Measurements from ENCODE around the gene DIP2C.

The DIP2C gene

DNA sequence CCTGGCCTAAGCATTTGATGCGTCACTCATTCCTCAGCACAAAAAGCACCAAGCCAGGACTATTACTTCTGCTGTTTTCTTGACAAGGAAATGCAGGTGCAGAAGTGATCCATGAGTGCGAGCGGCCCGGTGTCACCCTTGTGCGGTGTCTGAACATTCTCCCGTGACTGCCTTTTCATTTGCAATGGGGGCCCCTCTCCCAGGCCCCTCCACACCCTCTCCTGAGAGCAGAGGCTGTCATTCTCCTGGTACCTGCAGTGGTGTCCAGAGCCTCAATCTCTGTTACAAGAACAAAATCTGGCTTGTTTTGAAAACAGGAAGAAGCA is 213.1 kb downstream of the DIP2C start:
- H2BK12ac ChIP-seq (ENCODE audit: low read length), result no peak overlapping the region

DNA sequence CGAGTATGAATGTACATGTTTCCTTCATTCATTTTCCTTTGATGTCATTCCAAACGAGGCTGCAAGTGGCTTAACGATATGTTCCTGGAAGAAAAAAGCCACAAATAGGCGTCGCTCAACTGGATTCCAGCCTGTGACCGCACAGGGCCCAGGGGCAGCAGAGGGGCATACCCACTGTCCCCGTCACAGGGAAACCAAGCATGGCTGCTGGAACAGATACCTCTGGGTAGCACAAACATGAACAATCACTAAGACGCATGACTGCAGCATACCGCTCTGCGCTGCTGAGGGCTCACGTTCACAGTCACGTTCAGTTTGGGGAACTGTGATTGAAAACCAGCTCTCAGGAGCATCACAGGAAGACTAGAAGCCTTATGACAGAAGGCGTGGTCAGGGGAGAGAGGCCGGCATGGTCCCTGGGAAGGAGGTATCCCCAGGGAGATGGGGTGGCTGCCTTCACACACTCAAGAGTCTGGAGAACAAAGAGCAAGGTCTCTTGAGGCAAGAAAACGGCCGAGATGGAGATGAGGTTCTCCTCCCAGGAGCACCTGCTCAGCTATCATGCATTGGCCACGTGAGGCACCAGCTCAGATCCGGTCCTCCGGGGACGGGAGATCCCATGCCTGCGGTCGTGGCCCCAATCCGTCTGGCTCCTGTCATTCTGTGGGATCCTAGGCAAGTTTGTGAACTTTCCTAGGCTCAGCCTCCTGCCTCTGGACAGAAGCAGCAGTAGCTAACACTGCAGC is 213.6 kb downstream of the DIP2C start:
- H3K14ac ChIP-seq (ENCODE audit: low read length), result no peak overlapping the region
- H3K27ac ChIP-seq (ENCODE audit: low read depth, low read length), result no peak overlapping the region
- no peak overlapping the region for H2BK5ac ChIP-seq (ENCODE audit: low read depth, low read length, poor library complexity)
- WGBS (ENCODE audit: extremely low coverage, insufficient coverage, insufficient read length), result no CpG with 5 or more reads among the region's 23 CpGs
- no peak overlapping the region for H4K8ac ChIP-seq (ENCODE audit: low read depth, low read length)
- no peak overlapping the region for H3K4me2 ChIP-seq (ENCODE audit: low read length)
- no peak overlapping the region for H4K12ac ChIP-seq (ENCODE audit: low read depth, low read length)
- H4K91ac ChIP-seq (ENCODE audit: low read depth, low read length), result no peak overlapping the region
- no peak overlapping the region for H3K18ac ChIP-seq (ENCODE audit: low read length)
- H2BK120ac ChIP-seq (ENCODE audit: insufficient read depth, low read length, poor library complexity), result no peak overlapping the region
- H3K27me3 ChIP-seq (ENCODE audit: insufficient read depth, low read length), result no peaks in the 10 kb centered on the region
- H3K4ac ChIP-seq (ENCODE audit: low read depth, low read length), result no peak overlapping the region
- H2BK12ac ChIP-seq (ENCODE audit: low read length), result no peak overlapping the region
- no peak for DNase-seq
- H3K9ac ChIP-seq (ENCODE audit: low read length), result no peak overlapping the region
- H3K36me3 ChIP-seq (ENCODE audit: control insufficient read depth in 1 of 2, insufficient read depth in 2 of 2, low read length in 2 of 2), result peaks cover 7 to 8% of the 10 kb centered on the region in 2 experiments
- H3K79me2 ChIP-seq (ENCODE audit: control insufficient read depth, insufficient read depth, low read length, poor library complexity), result no peaks in the 10 kb centered on the region
- no peak overlapping the region for H3K4me3 ChIP-seq (ENCODE audit: low read depth, low read length)
- H3K9me3 ChIP-seq (ENCODE audit: insufficient read depth, low read depth, low read length), result no peaks in the 10 kb centered on the region
- no peak overlapping the region for H2AFZ ChIP-seq (ENCODE audit: insufficient read depth, low read length, poor library complexity)
- peaks cover 0 to 2% of the 10 kb centered on the region in 2 experiments for H3K4me1 ChIP-seq (ENCODE audit: control insufficient read depth in 1 of 2, insufficient read depth in 2 of 2, low read length in 2 of 2)
- no peaks in the 10 kb centered on the region for H3K79me1 ChIP-seq (ENCODE audit: low read length)
- H3K23ac ChIP-seq (ENCODE audit: low read length), result no peak overlapping the region
- no peak overlapping the region for H2AK5ac ChIP-seq (ENCODE audit: low read length)

More for the DNA sequence above, 213.1 kb downstream of the DIP2C start:
- no peaks in the 10 kb centered on the region for H3K9me3 ChIP-seq (ENCODE audit: insufficient read depth, low read depth, low read length)
- no peak overlapping the region for H4K12ac ChIP-seq (ENCODE audit: low read depth, low read length)
- no peak for DNase-seq
- no peak overlapping the region for H2BK5ac ChIP-seq (ENCODE audit: low read depth, low read length, poor library complexity)
- H3K27me3 ChIP-seq (ENCODE audit: insufficient read depth, low read length), result no peaks in the 10 kb centered on the region
- no peaks in the 10 kb centered on the region for H3K79me2 ChIP-seq (ENCODE audit: control insufficient read depth, insufficient read depth, low read length, poor library complexity)
- no peak overlapping the region for H2AK5ac ChIP-seq (ENCODE audit: low read length)
- no peak overlapping the region for H3K4me3 ChIP-seq (ENCODE audit: low read depth, low read length)
- no peak overlapping the region for H3K4ac ChIP-seq (ENCODE audit: low read depth, low read length)
- no peak overlapping the region for H3K23ac ChIP-seq (ENCODE audit: low read length)
- H4K8ac ChIP-seq (ENCODE audit: low read depth, low read length), result no peak overlapping the region
- peaks cover 0 to 2% of the 10 kb centered on the region in 2 experiments for H3K4me1 ChIP-seq (ENCODE audit: control insufficient read depth in 1 of 2, insufficient read depth in 2 of 2, low read length in 2 of 2)
- no peak overlapping the region for H3K9ac ChIP-seq (ENCODE audit: low read length)
- no peak overlapping the region for H3K4me2 ChIP-seq (ENCODE audit: low read length)
- H2AFZ ChIP-seq (ENCODE audit: insufficient read depth, low read length, poor library complexity), result no peak overlapping the region
- H3K27ac ChIP-seq (ENCODE audit: low read depth, low read length), result no peak overlapping the region
- H3K36me3 ChIP-seq (ENCODE audit: control insufficient read depth in 1 of 2, insufficient read depth in 2 of 2, low read length in 2 of 2), result peaks cover 2 to 4% of the 10 kb centered on the region in 2 experiments
- H4K91ac ChIP-seq (ENCODE audit: low read depth, low read length), result no peak overlapping the region
- no peak overlapping the region for H3K18ac ChIP-seq (ENCODE audit: low read length)
- H3K14ac ChIP-seq (ENCODE audit: low read length), result no peak overlapping the region
- H3K79me1 ChIP-seq (ENCODE audit: low read length), result no peaks in the 10 kb centered on the region
- WGBS (ENCODE audit: extremely low coverage, insufficient coverage, insufficient read length), result no CpG with 5 or more reads among the region's 6 CpGs
- no peak overlapping the region for H2BK120ac ChIP-seq (ENCODE audit: insufficient read depth, low read length, poor library complexity)

DNA sequence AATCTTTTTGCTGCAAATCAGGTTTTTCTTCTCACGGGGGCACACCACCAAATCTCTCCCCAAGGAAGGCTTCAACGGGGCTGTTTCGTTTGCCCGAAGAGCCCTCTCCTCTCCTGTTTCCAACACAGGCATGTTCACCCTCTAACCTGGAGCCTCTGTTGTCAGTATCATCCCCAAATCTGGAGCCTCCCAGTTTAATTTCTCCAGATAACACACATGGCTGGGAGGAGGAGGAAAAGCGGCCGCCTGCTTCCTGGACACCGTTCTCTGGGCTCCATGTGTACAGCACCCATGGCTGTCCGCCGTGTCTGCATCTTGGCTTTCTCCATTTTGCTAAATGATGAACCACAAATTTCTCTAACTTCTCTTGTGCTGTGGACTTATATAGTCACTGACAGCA is 214.5 kb downstream of the DIP2C start:
- H2AK5ac ChIP-seq (ENCODE audit: low read length), result no peak overlapping the region
- peaks cover 0 to 2% of the 10 kb centered on the region in 2 experiments for H3K4me1 ChIP-seq (ENCODE audit: control insufficient read depth in 1 of 2, insufficient read depth in 2 of 2, low read length in 2 of 2)
- no peak overlapping the region for H3K18ac ChIP-seq (ENCODE audit: low read length)
- no peak overlapping the region for H3K9ac ChIP-seq (ENCODE audit: low read length)
- no peak overlapping the region for H2BK5ac ChIP-seq (ENCODE audit: low read depth, low read length, poor library complexity)
- no peaks in the 10 kb centered on the region for H3K27me3 ChIP-seq (ENCODE audit: insufficient read depth, low read length)
- no peak overlapping the region for H3K23ac ChIP-seq (ENCODE audit: low read length)
- H3K36me3 ChIP-seq (ENCODE audit: control insufficient read depth in 1 of 2, insufficient read depth in 2 of 2, low read length in 2 of 2), result peaks cover 11 to 15% of the 10 kb centered on the region in 2 experiments
- no peak overlapping the region for H3K4ac ChIP-seq (ENCODE audit: low read depth, low read length)
- H3K9me3 ChIP-seq (ENCODE audit: insufficient read depth, low read depth, low read length), result no peaks in the 10 kb centered on the region
- H3K79me2 ChIP-seq (ENCODE audit: control insufficient read depth, insufficient read depth, low read length, poor library complexity), result no peaks in the 10 kb centered on the region
- H3K27ac ChIP-seq (ENCODE audit: low read depth, low read length), result no peak overlapping the region
- H3K79me1 ChIP-seq (ENCODE audit: low read length), result no peaks in the 10 kb centered on the region
- no peak overlapping the region for H3K4me2 ChIP-seq (ENCODE audit: low read length)
- H2BK120ac ChIP-seq (ENCODE audit: insufficient read depth, low read length, poor library complexity), result no peak overlapping the region
- H4K8ac ChIP-seq (ENCODE audit: low read depth, low read length), result no peak overlapping the region
- H4K91ac ChIP-seq (ENCODE audit: low read depth, low read length), result no peak overlapping the region
- no peak overlapping the region for H3K14ac ChIP-seq (ENCODE audit: low read length)
- no peak overlapping the region for H4K12ac ChIP-seq (ENCODE audit: low read depth, low read length)
- no peak for DNase-seq
- H3K4me3 ChIP-seq (ENCODE audit: low read depth, low read length), result no peak overlapping the region
- H2AFZ ChIP-seq (ENCODE audit: insufficient read depth, low read length, poor library complexity), result no peak overlapping the region
- H2BK12ac ChIP-seq (ENCODE audit: low read length), result no peak overlapping the region
- no CpG with 5 or more reads among the region's 9 CpGs for WGBS (ENCODE audit: extremely low coverage, insufficient coverage, insufficient read length)

DNA sequence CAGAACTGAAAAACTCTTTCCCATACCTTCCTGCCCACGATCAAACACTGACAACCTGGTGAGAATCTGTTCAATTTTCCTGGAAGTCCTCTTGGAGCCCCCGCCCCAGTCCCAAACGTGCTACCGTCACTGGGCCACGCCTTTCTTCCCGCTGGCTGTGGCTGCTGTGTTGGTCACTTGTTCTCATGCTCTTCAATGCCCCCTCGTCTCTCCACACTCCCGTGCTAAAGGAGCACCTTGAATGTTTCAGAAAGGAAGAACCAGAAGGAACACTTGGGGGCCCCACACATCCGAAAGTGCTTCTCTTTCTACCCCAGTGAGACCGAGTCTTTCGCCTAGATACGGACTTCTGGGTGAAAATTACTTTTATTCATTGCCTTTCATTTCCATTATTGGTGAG is 215.1 kb downstream of the DIP2C start:
- H3K14ac ChIP-seq (ENCODE audit: low read length), result no peak overlapping the region
- H3K23ac ChIP-seq (ENCODE audit: low read length), result no peak overlapping the region
- peaks cover 11 to 15% of the 10 kb centered on the region in 2 experiments for H3K36me3 ChIP-seq (ENCODE audit: control insufficient read depth in 1 of 2, insufficient read depth in 2 of 2, low read length in 2 of 2)
- H3K4me1 ChIP-seq (ENCODE audit: control insufficient read depth in 1 of 2, insufficient read depth in 2 of 2, low read length in 2 of 2), result peaks cover 0 to 2% of the 10 kb centered on the region in 2 experiments
- H3K27me3 ChIP-seq (ENCODE audit: insufficient read depth, low read length), result no peaks in the 10 kb centered on the region
- no peak overlapping the region for H3K4me3 ChIP-seq (ENCODE audit: low read depth, low read length)
- no peak overlapping the region for H3K9ac ChIP-seq (ENCODE audit: low read length)
- no peak overlapping the region for H2BK5ac ChIP-seq (ENCODE audit: low read depth, low read length, poor library complexity)
- H3K79me2 ChIP-seq (ENCODE audit: control insufficient read depth, insufficient read depth, low read length, poor library complexity), result no peaks in the 10 kb centered on the region
- H3K27ac ChIP-seq (ENCODE audit: low read depth, low read length), result no peak overlapping the region
- H3K18ac ChIP-seq (ENCODE audit: low read length), result no peak overlapping the region
- H3K9me3 ChIP-seq (ENCODE audit: insufficient read depth, low read depth, low read length), result no peaks in the 10 kb centered on the region
- H4K91ac ChIP-seq (ENCODE audit: low read depth, low read length), result no peak overlapping the region
- no peak overlapping the region for H3K4ac ChIP-seq (ENCODE audit: low read depth, low read length)
- H3K4me2 ChIP-seq (ENCODE audit: low read length), result no peak overlapping the region
- WGBS (ENCODE audit: extremely low coverage, insufficient coverage, insufficient read length), result no CpG with 5 or more reads among the region's 12 CpGs
- no peak overlapping the region for H2BK120ac ChIP-seq (ENCODE audit: insufficient read depth, low read length, poor library complexity)
- no peak overlapping the region for H2BK12ac ChIP-seq (ENCODE audit: low read length)
- no peak overlapping the region for H4K8ac ChIP-seq (ENCODE audit: low read depth, low read length)
- no peak overlapping the region for H2AK5ac ChIP-seq (ENCODE audit: low read length)
- no peak for DNase-seq
- no peak overlapping the region for H2AFZ ChIP-seq (ENCODE audit: insufficient read depth, low read length, poor library complexity)
- no peaks in the 10 kb centered on the region for H3K79me1 ChIP-seq (ENCODE audit: low read length)
- no peak overlapping the region for H4K12ac ChIP-seq (ENCODE audit: low read depth, low read length)

Data from trophoblast cell (in vitro differentiated cells and primary cell).